B cell (primary cell): Measurements from ENCODE around the gene NSDHL. TPM values are rescaled to one million over a fixed set of nuclear protein-coding genes. Genes with fewer than 3 reads are reported as not detected.

Experiments
- ATAC-seq: fragments of 200-7000 bp; cut with Tn5 transposase; one replicate; pipeline ENCODE4 v1.10.0; 2021; ENCODE audit warnings: low read depth, mild to moderate bottlenecking, moderate number of reproducible peaks, moderate library complexity
- CTCF ChIA-PET: fragments of 350-600 bp; sonication (Branson Sonifier 250); formaldehyde crosslinking; loops from one replicate; lab custom pipeline; 2021; ENCODE audit warnings: antibody characterized with exemption, inconsistent platforms; lab: Charles Lee
- POLR2A ChIA-PET: fragments of 350-600 bp; sonication (Branson Sonifier 250); formaldehyde crosslinking; loops from one replicate; lab custom pipeline; 2021; ENCODE audit warnings: antibody characterized with exemption; lab: Charles Lee
- DNase-seq: peaks from one replicate; pipeline ENCODE4 v3.0.0; 2013
- H2AFZ ChIP-seq: 2 replicates; pipeline ENCODE4 v1.6.1; 2012; ENCODE audit warnings: mild to moderate bottlenecking, low read depth, low read length; ENCODE audit not compliant: insufficient read depth, poor library complexity, severe bottlenecking
- H3K27ac ChIP-seq, 2 donors: 1 replicate in 1 of 2; 2 replicates in 1 of 2; pipeline ENCODE4 v1.5.1; 2012 to 2013; ENCODE audit warnings: low read length in 2 of 2, mild to moderate bottlenecking in 2 of 2, moderate library complexity in 1 of 2
- H3K27me3 ChIP-seq, 4 experiments: fragments of 200-600 bp in 1 of 4; sonication (generic) in 1 of 4; replicated peaks in 1 of 4; 1 replicate in 2 of 4; 2 replicates in 2 of 4; pipeline versions ENCODE4 v1.6.1 to v1.7.0; 2013 to 2016; ENCODE audit warnings: low read length in 3 of 4, mild to moderate bottlenecking in 2 of 4, mixed read lengths in 1 of 4, moderate library complexity in 1 of 4; ENCODE audit not compliant: insufficient read depth in 4 of 4, control insufficient read depth in 3 of 4; ENCODE audit errors: control extremely low read depth in 1 of 4
- H3K36me3 ChIP-seq, 2 experiments: replicated peaks in 1 of 2; 1 replicate in 1 of 2; 2 replicates in 1 of 2; pipeline versions ENCODE4 v1.6.1 to v1.7.1; 2013; ENCODE audit warnings: low read length in 1 of 2; ENCODE audit not compliant: insufficient read depth in 2 of 2, control insufficient read depth in 1 of 2; ENCODE audit errors: control extremely low read depth in 1 of 2, extremely low read depth in 1 of 2
- H3K4me1 ChIP-seq, 2 donors: fragments of 200-600 bp in 1 of 2; sonication (generic) in 1 of 2; 1 replicate in 1 of 2; 2 replicates in 1 of 2; pipeline versions ENCODE4 v1.5.1 to v1.6.1; 2013 to 2017; ENCODE audit warnings: low read length in 2 of 2; ENCODE audit not compliant: control insufficient read depth in 2 of 2, insufficient read depth in 2 of 2
- H3K4me2 ChIP-seq: replicated peaks from 2 replicates; pipeline ENCODE3; 2012; ENCODE audit warnings: mild to moderate bottlenecking, low read depth, low read length; ENCODE audit not compliant: poor library complexity, severe bottlenecking
- H3K4me3 ChIP-seq, 5 experiments: fragments of 200-600 bp in 1 of 5; sonication (generic) in 1 of 5; 1 replicate in 3 of 5; 2 replicates in 2 of 5; pipeline versions ENCODE4 v1.5.1 to v1.7.0; 2011 to 2016; ENCODE audit warnings: low read length in 4 of 5, mild to moderate bottlenecking in 4 of 5, low read depth in 2 of 5, control low read depth in 1 of 5, moderate library complexity in 1 of 5; ENCODE audit not compliant: insufficient read depth in 1 of 5; ENCODE audit errors: control extremely low read depth in 1 of 5, extremely low read depth in 1 of 5
- H3K79me2 ChIP-seq: fragments of 200-600 bp; sonication (generic); one replicate; pipeline ENCODE4 v1.6.0; 2016; ENCODE audit warnings: low read length; ENCODE audit not compliant: control insufficient read depth, insufficient read depth
- H3K9ac ChIP-seq: fragments of 200-600 bp; sonication (generic); 2 replicates; pipeline ENCODE4 v1.6.1; 2017; ENCODE audit warnings: mild to moderate bottlenecking, low read length, moderate library complexity
- H3K9me3 ChIP-seq, 3 donors: one replicate each; pipeline versions ENCODE4 v1.6.1 to v1.7.1; 2013; ENCODE audit warnings: low read length in 2 of 3; ENCODE audit not compliant: control insufficient read depth in 2 of 3, insufficient read depth in 1 of 3; ENCODE audit errors: control extremely low read depth in 1 of 3
- H4K20me1 ChIP-seq: 2 replicates; pipeline ENCODE4 v1.6.0; 2012; ENCODE audit warnings: mild to moderate bottlenecking, low read length; ENCODE audit not compliant: insufficient read depth, control insufficient read depth, poor library complexity, severe bottlenecking
- H3K27ac Mint-ChIP-seq: one replicate; pipeline ENCODE4 v1.8.0; 2021; ENCODE audit warnings: mixed read lengths
- H3K27me3 Mint-ChIP-seq: one replicate; pipeline ENCODE4 v1.8.0; 2021; ENCODE audit warnings: mixed read lengths
- H3K4me1 Mint-ChIP-seq: one replicate; pipeline ENCODE4 v1.8.0; 2021; ENCODE audit warnings: mixed read lengths
- H3K4me3 Mint-ChIP-seq: one replicate; pipeline ENCODE4 v1.8.0; 2021; ENCODE audit warnings: mixed read lengths
- H3K9me3 Mint-ChIP-seq: one replicate; pipeline ENCODE4 v1.8.0; 2022; ENCODE audit warnings: mixed read lengths; ENCODE audit not compliant: insufficient read depth
- CTCF ChIP-seq: fragments of 200-600 bp; IDR thresholded peaks from one replicate; pipeline ENCODE4 v1.8.0; 2022; ENCODE audit warnings: antibody characterized with exemption, mild to moderate bottlenecking
- EZH2 ChIP-seq: IDR thresholded peaks from 2 replicates; pipeline ENCODE4 v1.6.1; 2012; ENCODE audit warnings: borderline replicate concordance, low read depth, mild to moderate bottlenecking, moderate library complexity, low read length; ENCODE audit not compliant: insufficient read depth, poor library complexity, severe bottlenecking
- WGBS: methylation state at CpG from one replicate; pipeline ENCODE4 v1.1.5; 2013; ENCODE audit warnings: missing lambda C conversion rate; ENCODE audit not compliant: insufficient coverage; 5-methylcytosine and 5-hydroxymethylcytosine counted together
- intact Hi-C: fragments of 100-400 bp; cut with micrococcal nuclease; formaldehyde crosslinking; loops from one replicate; pipeline ENCODE4 v1.10.0; 2022
- polyA plus RNA-seq: library from polyadenylated mRNA; depleted of rRNA; stranded (reverse); fragments of >200 nt; gene quantifications from 2 replicates; pipeline ENCODE4 v1.2.3, GENCODE V29; 2012
- total RNA-seq, 2 donors: library from RNA; stranded (reverse); fragments of 120-200 nt in 1 of 2; gene quantifications; 1 replicate in 1 of 2; 2 replicates in 1 of 2; pipeline versions ENCODE4 v1.2.3 to v1.2.4, GENCODE V29; 2013 to 2022

NSDHL gene
- total and polyA plus RNA-seq, 2 donors (not counting 1 experiment from before 2014, with no cell fraction given) = 4.9 to 10.3 TPM

GRCh38 chrX:152893980-152894610, 63.2 kb downstream of the NSDHL start:
- Histone ChIP-seq H3K27ac (no peak overlapping the region), H3K4me2 (no peak overlapping the region), H3K27me3 (peaks cover 0 to 4% (median 2%) of the 10 kb centered on the region in 4 experiments), H3K9me3 (no peaks in the 10 kb centered on the region), H3K9ac (no peak overlapping the region), H3K79me2 (no peaks in the 10 kb centered on the region), H3K4me3 (no peak overlapping the region), H4K20me1 (no peaks in the 10 kb centered on the region), H2AFZ (no peak overlapping the region), H3K4me1 (no peaks in the 10 kb centered on the region), H3K36me3 (no peaks in the 10 kb centered on the region)
- DNase-seq (no peak), ATAC-seq (no peak)
- H3K4me1 Mint-ChIP-seq = peaks cover 3% of the 10 kb centered on the region
- TF ChIP-seq CTCF (no peak), EZH2 (no peak)
- WGBS = 90% methylated on average over 2 of the region's 9 CpGs
- POLR2A ChIA-PET = no interaction called here
- no peak overlapping the region for H3K4me3 Mint-ChIP-seq
- H3K27ac Mint-ChIP-seq = no peak overlapping the region
- H3K9me3 Mint-ChIP-seq = no peaks in the 10 kb centered on the region
- H3K27me3 Mint-ChIP-seq = peaks cover 36% of the 10 kb centered on the region
- CTCF ChIA-PET = no interaction called here
- intact Hi-C loops = no loop called here

GRCh38 chrX:152895121-152895520, 64.3 kb downstream of the NSDHL start:
- POLR2A ChIA-PET = no interaction called here
- H3K79me2 ChIP-seq = no peaks in the 10 kb centered on the region
- peaks cover 0 to 5% (median 0%) of the 10 kb centered on the region in 4 experiments for H3K27me3 ChIP-seq
- CTCF ChIA-PET = no interaction called here
- H3K4me3 ChIP-seq = no peak overlapping the region
- H3K27ac ChIP-seq = no peak overlapping the region
- no peak for ATAC-seq
- no peak overlapping the region for H3K27ac Mint-ChIP-seq
- no peaks in the 10 kb centered on the region for H3K9me3 ChIP-seq
- intact Hi-C loops = no loop called here
- no peaks in the 10 kb centered on the region for H3K9me3 Mint-ChIP-seq
- DNase-seq = no peak
- H3K4me2 ChIP-seq = no peak overlapping the region
- no peaks in the 10 kb centered on the region for H4K20me1 ChIP-seq
- 94% methylated on average over 3 of the region's 3 CpGs for WGBS
- no peak overlapping the region for H3K9ac ChIP-seq
- H3K4me3 Mint-ChIP-seq = no peak overlapping the region
- no peak overlapping the region for H2AFZ ChIP-seq
- H3K27me3 Mint-ChIP-seq = peaks cover 32% of the 10 kb centered on the region
- H3K36me3 ChIP-seq = no peaks in the 10 kb centered on the region
- no peaks in the 10 kb centered on the region for H3K4me1 ChIP-seq
- H3K4me1 Mint-ChIP-seq = peaks cover 3% of the 10 kb centered on the region
- TF ChIP-seq CTCF = no peak
- no peak for TF ChIP-seq EZH2
